H1 (cell line): ENCODE data around the gene ABCA13. TPM values are rescaled to one million over a fixed set of nuclear protein-coding genes. Genes with fewer than 3 reads are reported as not detected.

ENCODE experiments used
- CTCF ChIA-PET: fragments of 300-600 bp; sonication (Branson Sonifier 250); formaldehyde crosslinking; loops from one replicate; lab custom pipeline; 2021; ENCODE audit not compliant: partially characterized antibody; lab: Charles Lee
- POLR2A ChIA-PET: fragments of 300-600 bp; sonication (Branson Sonifier 250); formaldehyde crosslinking; loops from one replicate; lab custom pipeline; 2021; ENCODE audit warnings: inconsistent platforms; ENCODE audit not compliant: partially characterized antibody; lab: Charles Lee
- DNase-seq, 2 experiments: peaks; one replicate each; pipeline versions ENCODE4 v3.0.0 to v3.0.0-alpha.2; 2010 to 2022; ENCODE audit warnings: low spot score in 2 of 2, low read depth in 1 of 2, mixed read lengths in 1 of 2
- FAIRE-seq: peaks from 2 replicates; lab custom pipeline; 2011; peaks lifted over from hg19 to GRCh38; lab: Jason Lieb, UNC
- H2AFZ ChIP-seq: 2 replicates; pipeline ENCODE4 v1.8.1; 2012; ENCODE audit warnings: low read length, inconsistent platforms
- H2AK5ac ChIP-seq: 2 replicates; pipeline ENCODE4 v1.6.1; 2013; ENCODE audit warnings: low read depth, low read length
- H2BK120ac ChIP-seq: replicated peaks from 2 replicates; pipeline ENCODE3; 2013; ENCODE audit warnings: low read depth, low read length, inconsistent platforms
- H2BK12ac ChIP-seq: 2 replicates; pipeline ENCODE4 v1.6.1; 2013; ENCODE audit warnings: low read depth, low read length
- H2BK15ac ChIP-seq: 2 replicates; pipeline ENCODE4 v1.6.1; 2013; ENCODE audit warnings: low read length
- H2BK20ac ChIP-seq: 2 replicates; pipeline ENCODE4 v1.6.1; 2013; ENCODE audit warnings: low read length
- H2BK5ac ChIP-seq: 2 replicates; pipeline ENCODE4 v1.6.1; 2013; ENCODE audit warnings: low read depth, low read length
- H3K14ac ChIP-seq: 2 replicates; pipeline ENCODE4 v1.6.1; 2013; ENCODE audit warnings: inconsistent platforms; ENCODE audit not compliant: insufficient read length
- H3K18ac ChIP-seq: 2 replicates; pipeline ENCODE4 v1.6.1; 2013; ENCODE audit warnings: low read length; ENCODE audit errors: extremely low read depth
- H3K23ac ChIP-seq: 2 replicates; pipeline ENCODE4 v1.6.1; 2013; ENCODE audit warnings: inconsistent platforms; ENCODE audit not compliant: insufficient read length
- H3K23me2 ChIP-seq: 2 replicates; pipeline ENCODE4 v1.6.1; 2013; ENCODE audit warnings: low read depth, low read length
- H3K27ac ChIP-seq: 2 replicates; pipeline ENCODE4 v1.6.1; 2011; ENCODE audit warnings: low read depth, low read length, inconsistent platforms
- H3K27me3 ChIP-seq, 4 experiments: replicated peaks in 1 of 4; 1 replicate in 1 of 4; 2 replicates in 3 of 4; pipeline versions ENCODE4 v1.6.1 to v1.8.1; 2011 to 2013; ENCODE audit warnings: low read length in 3 of 4, mild to moderate bottlenecking in 3 of 4, inconsistent platforms in 2 of 4, mixed read lengths in 2 of 4, moderate library complexity in 1 of 4; ENCODE audit not compliant: control insufficient read depth in 3 of 4, insufficient read depth in 3 of 4; ENCODE audit errors: extremely low read depth in 1 of 4
- H3K36me3 ChIP-seq, 4 experiments: 2 replicates each; pipeline versions ENCODE4 v1.6.1 to v1.8.1; 2011 to 2013; ENCODE audit warnings: mild to moderate bottlenecking in 4 of 4, low read length in 3 of 4, moderate library complexity in 2 of 4, control low read depth in 1 of 4, inconsistent platforms in 1 of 4; ENCODE audit not compliant: insufficient read depth in 4 of 4, control insufficient read depth in 2 of 4
- H3K4ac ChIP-seq: replicated peaks from 2 replicates; pipeline ENCODE3; 2013; ENCODE audit warnings: low read length, low read depth, mixed read lengths, inconsistent platforms; ENCODE audit not compliant: insufficient read length
- H3K4me1 ChIP-seq, 4 experiments: replicated peaks in 1 of 4; 1 replicate in 1 of 4; 2 replicates in 3 of 4; pipeline versions ENCODE4 v1.6.1 to v1.8.1; 2011 to 2013; ENCODE audit warnings: low read length in 3 of 4, inconsistent platforms in 2 of 4, mixed read lengths in 1 of 4; ENCODE audit not compliant: insufficient read depth in 4 of 4, control insufficient read depth in 3 of 4
- H3K4me2 ChIP-seq, 2 experiments: 2 replicates each; pipeline versions ENCODE4 v1.6.1 to v1.8.1; 2011 to 2013; ENCODE audit warnings: low read depth in 2 of 2, low read length in 2 of 2, control low read depth in 1 of 2, inconsistent platforms in 1 of 2, mild to moderate bottlenecking in 1 of 2; ENCODE audit not compliant: insufficient read depth in 1 of 2
- H3K4me3 ChIP-seq, 4 experiments: fragments of 200-600, 300-600 bp in 1 of 4; sonication (generic), shearing (Covaris generic), sonication (Bioruptor Twin) in 1 of 4; 2 replicates each; pipeline versions ENCODE4 v1.5.1 to v1.8.1; 2011 to 2016; ENCODE audit warnings: low read length in 4 of 4, low read depth in 3 of 4, control low read depth in 2 of 4, inconsistent platforms in 2 of 4, mild to moderate bottlenecking in 2 of 4, mixed read lengths in 1 of 4, moderate library complexity in 1 of 4; ENCODE audit not compliant: insufficient read depth in 2 of 4; ENCODE audit errors: extremely low read depth in 1 of 4
- H3K56ac ChIP-seq: replicated peaks from 2 replicates; pipeline ENCODE3; 2013; ENCODE audit warnings: low read depth, mild to moderate bottlenecking, mixed read lengths, low read length, inconsistent platforms; ENCODE audit not compliant: insufficient read length
- H3K79me1 ChIP-seq: 2 replicates; pipeline ENCODE4 v1.6.1; 2013; ENCODE audit warnings: low read depth, low read length, control low read depth
- H3K79me2 ChIP-seq, 2 experiments: 2 replicates each; pipeline versions ENCODE4 v1.6.1 to v1.8.1; 2012 to 2013; ENCODE audit warnings: low read length in 2 of 2, mild to moderate bottlenecking in 2 of 2, inconsistent platforms in 1 of 2; ENCODE audit not compliant: insufficient read depth in 2 of 2, control insufficient read depth in 1 of 2
- H3K9ac ChIP-seq, 4 experiments: replicated peaks in 1 of 4; 1 replicate in 1 of 4; 2 replicates in 3 of 4; pipeline versions ENCODE4 v1.6.1 to v1.8.1; 2011 to 2013; ENCODE audit warnings: low read depth in 3 of 4, low read length in 3 of 4, control low read depth in 2 of 4, mild to moderate bottlenecking in 2 of 4, moderate library complexity in 2 of 4, inconsistent platforms in 1 of 4; ENCODE audit errors: extremely low read depth in 1 of 4
- H3K9me3 ChIP-seq, 2 experiments: 2 replicates each; pipeline versions ENCODE4 v1.6.1 to v1.8.1; 2012 to 2013; ENCODE audit warnings: mild to moderate bottlenecking in 2 of 2, moderate library complexity in 2 of 2, control low read depth in 1 of 2, inconsistent platforms in 1 of 2, low read depth in 1 of 2, low read length in 1 of 2, mixed read lengths in 1 of 2; ENCODE audit not compliant: insufficient read depth in 2 of 2
- H4K20me1 ChIP-seq, 2 experiments: replicated peaks in 1 of 2; 2 replicates each; pipeline versions ENCODE3 to v1.8.1; 2011 to 2013; ENCODE audit warnings: inconsistent platforms in 2 of 2, low read length in 2 of 2, mild to moderate bottlenecking in 1 of 2; ENCODE audit not compliant: insufficient read depth in 2 of 2, control insufficient read depth in 1 of 2
- H4K5ac ChIP-seq: 2 replicates; pipeline ENCODE4 v1.6.1; 2013; ENCODE audit warnings: low read length, low read depth, mixed read lengths, inconsistent platforms; ENCODE audit not compliant: insufficient read length
- H4K8ac ChIP-seq: 2 replicates; pipeline ENCODE4 v1.8.0; 2013; ENCODE audit warnings: mild to moderate bottlenecking, moderate library complexity, low read length, inconsistent platforms; ENCODE audit not compliant: insufficient read depth; ENCODE audit errors: extremely low read depth
- H4K91ac ChIP-seq: replicated peaks from 2 replicates; pipeline ENCODE3; 2013; ENCODE audit warnings: low read length, mixed read lengths, inconsistent platforms; ENCODE audit not compliant: insufficient read length
- EGR1 ChIP-seq: IDR thresholded peaks from 2 replicates; pipeline ENCODE4 v1.6.1; 2011; ENCODE audit warnings: low read depth, low read length, borderline replicate concordance
- HDAC6 ChIP-seq: IDR thresholded peaks from one replicate; pipeline ENCODE4 v1.7.1; 2012; ENCODE audit warnings: low read depth, mild to moderate bottlenecking, inconsistent platforms, low read length, moderate library complexity
- JUND ChIP-seq: IDR thresholded peaks from 2 replicates; pipeline ENCODE4 v1.6.1; 2011; ENCODE audit warnings: mild to moderate bottlenecking, improper control_type of control experiment, low read length
- RAD21 ChIP-seq, 2 experiments: IDR thresholded peaks in 1 of 2; conservative IDR thresholded peaks in 1 of 2; 2 replicates each; pipeline ENCODE4 v1.6.1; 2011; ENCODE audit warnings: low read depth in 2 of 2, low read length in 2 of 2, improper control_type of control experiment in 1 of 2, inconsistent platforms in 1 of 2, mild to moderate bottlenecking in 1 of 2, moderate library complexity in 1 of 2
- WGBS, 2 experiments: shearing (Covaris generic) in 1 of 2; methylation state at CpG; one replicate each; pipeline versions ENCODE4 v1.1.6 to v1.1.7; 2013 to 2015; ENCODE audit warnings: low lambda C conversion rate in 2 of 2, mixed read lengths in 2 of 2, inconsistent platforms in 1 of 2, low coverage in 1 of 2, missing lambda C conversion rate in 1 of 2; ENCODE audit not compliant: insufficient replicate concordance in 2 of 2, insufficient coverage in 1 of 2, insufficient read length in 1 of 2; ENCODE audit errors: extremely low coverage in 1 of 2, missing lambda C conversion rate in 1 of 2; 5-methylcytosine and 5-hydroxymethylcytosine counted together
- polyA plus RNA-seq, 7 experiments: library from polyadenylated mRNA; depleted of rRNA in 3 of 7; stranded (reverse) in 5 of 7; unstranded in 2 of 7; fragments of >200 nt in 5 of 7; fragments of 200-250 nt in 2 of 7; gene quantifications; 1 replicate in 5 of 7; 2 replicates in 1 of 7; 4 replicates in 1 of 7; pipeline versions ENCODE4 v1.2.1 to v1.2.3, GENCODE V29; 2011 to 2013; ENCODE audit warnings: missing spikeins in 2 of 7, mixed read lengths in 2 of 7
- total RNA-seq: library from RNA; stranded (reverse); fragmentation: NEBNext Ultra II Directional; extraction: Animal tissue kit (Norgen Biotek cat#: 25700); gene quantifications from 2 replicates; pipeline ENCODE4 v1.2.1, GENCODE V29; 2021

ABCA13 gene
- total and polyA plus RNA-seq, 2 of the 8 experiments (the other 6 are each of a cell fraction or from before 2014, with no cell fraction given), result 0.07 to 0.09 TPM

DNA sequence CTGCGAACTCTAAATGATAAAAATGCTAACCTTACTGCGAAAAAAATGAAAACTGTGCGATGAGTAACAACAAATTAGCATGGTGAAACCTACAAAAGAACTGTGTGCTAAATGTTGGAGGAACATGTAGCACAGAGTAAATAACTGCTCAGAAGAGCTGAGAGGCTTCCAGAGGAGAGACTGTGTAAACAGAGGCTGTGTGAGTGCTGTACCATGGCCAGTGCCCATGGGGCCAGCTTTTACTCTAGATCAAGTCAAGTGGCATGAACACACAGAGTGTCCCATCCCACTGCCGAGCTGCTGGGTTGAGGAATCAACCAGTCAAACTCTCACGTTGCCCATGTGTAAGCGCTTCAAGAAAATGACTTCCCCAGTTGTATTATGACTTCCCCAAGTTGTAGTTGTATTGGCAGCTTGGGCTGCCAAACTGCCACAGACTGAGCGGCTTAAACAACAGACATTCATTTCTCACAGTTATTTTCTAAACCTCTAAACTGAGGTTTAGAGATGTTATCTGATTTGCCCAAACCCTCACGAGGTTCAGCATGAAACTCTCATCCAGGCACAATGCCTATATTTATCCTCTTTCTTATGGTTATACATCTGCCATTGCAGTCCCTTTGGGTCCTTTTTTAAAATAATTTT is 270.7 kb downstream of the ABCA13 start:
- no peak for FAIRE-seq
- no peaks in the 10 kb centered on the region for H3K79me1 ChIP-seq
- no peaks in the 10 kb centered on the region for H3K9me3 ChIP-seq
- no peak overlapping the region for H3K56ac ChIP-seq
- no peak overlapping the region for H3K23ac ChIP-seq
- H3K4me2 ChIP-seq, result no peak overlapping the region
- H3K36me3 ChIP-seq, result no peaks in the 10 kb centered on the region
- no peak overlapping the region for H2BK15ac ChIP-seq
- H2BK20ac ChIP-seq, result no peak overlapping the region
- H3K18ac ChIP-seq, result no peak overlapping the region
- no peak overlapping the region for H2BK12ac ChIP-seq
- no peaks in the 10 kb centered on the region for H3K4me1 ChIP-seq
- H4K20me1 ChIP-seq, result no peaks in the 10 kb centered on the region
- no peak overlapping the region for H2AK5ac ChIP-seq
- no peak overlapping the region for H4K5ac ChIP-seq
- no peaks in the 10 kb centered on the region for H3K27me3 ChIP-seq
- H3K9ac ChIP-seq, result no peak overlapping the region
- ChIA-PET POLR2A (no interaction called here), CTCF (interaction anchor here (1.4 to 3.2 kb wide), 2 partner anchors 13 to 105 kb away, joined by 6 to 8 read pairs; no protein-coding TSS in a partner anchor)
- H3K4ac ChIP-seq, result no peak overlapping the region
- H3K14ac ChIP-seq, result no peak overlapping the region
- no peak overlapping the region for H2BK5ac ChIP-seq
- no peaks in the 10 kb centered on the region for H3K79me2 ChIP-seq
- no peak overlapping the region for H4K8ac ChIP-seq
- H3K27ac ChIP-seq, result no peak overlapping the region
- DNase-seq, result no peak
- H2BK120ac ChIP-seq, result no peak overlapping the region
- peak overlapping the region; percentile 34; the same call in 1 of the 2 replicates for H2AFZ ChIP-seq
- H4K91ac ChIP-seq, result no peak overlapping the region
- no peak overlapping the region for H3K4me3 ChIP-seq
- H3K23me2 ChIP-seq, result no peaks in the 10 kb centered on the region
- TF ChIP-seq JUND (no peak), EGR1 (no peak), HDAC6 (no peak), RAD21 (IDR thresholded peaks at IDR 0.05 in 1 of 2, conservative IDR thresholded peaks at IDR 0.05 in 1 of 2; ENCODE audit: low read depth in 2 of 2, low read length in 2 of 2) (no peak)
- WGBS, 2 experiments, result 96% methylated on average over 8 of the region's 8 CpGs; no CpG with 5 or more reads in 1 of the 2 experiments
